HepG2 (cell line): ENCODE results near the gene LTB4R2. TPM values are rescaled to one million over a fixed set of nuclear protein-coding genes. Genes with fewer than 3 reads are reported as not detected.

Source experiments
- ATAC-seq: fragments of 200-7000 bp; cut with Tn5 transposase; 3 replicates; pipeline ENCODE4 v1.9.1; 2020; ENCODE audit warnings: mild to moderate bottlenecking, moderate library complexity
- BruUV-seq: library from RNA; stranded (reverse); fragments of 400-500 nt; replicated peaks from 2 replicates; lab custom pipeline; 2021; lab: Mats Ljungman, UMichigan
- CTCF ChIA-PET: fragments of 300-600 bp; formaldehyde crosslinking; extraction: SDS; loops from one replicate; lab custom pipeline; 2021; ENCODE audit warnings: low total read pairs, inconsistent platforms, low intra/inter-chr PET ratio; lab: Yijun Ruan, JAX
- POLR2A ChIA-PET: fragments of 350-600 bp; sonication (Branson Sonifier 250); formaldehyde crosslinking; loops from one replicate; lab custom pipeline; 2020; ENCODE audit warnings: antibody characterized with exemption, inconsistent platforms; lab: Yijun Ruan, JAX
- DNase-seq: peaks from one replicate; pipeline ENCODE4 v3.0.0-alpha.2; 2015; ENCODE audit warnings: low spot score
- FAIRE-seq: peaks from 3 replicates; lab custom pipeline; 2011; peaks lifted over from hg19 to GRCh38; lab: Jason Lieb, UNC
- H2AFZ ChIP-seq: one replicate; pipeline ENCODE4 v1.6.1; 2011; ENCODE audit warnings: low read length, inconsistent platforms
- H3K27ac ChIP-seq: fragments of 300-600 bp; 3 replicates; pipeline ENCODE4 v1.8.0; 2011; ENCODE audit warnings: mixed run types, mild to moderate bottlenecking, mixed read lengths, low read length, inconsistent platforms; ENCODE audit not compliant: insufficient read depth; ENCODE audit errors: extremely low read length
- H3K27me3 ChIP-seq, 2 experiments: fragments of 200-600 bp in 1 of 2; 2 replicates in 1 of 2; 3 replicates in 1 of 2; pipeline versions ENCODE4 v1.6.0 to v1.8.0; 2011; ENCODE audit warnings: low read length in 2 of 2, mild to moderate bottlenecking in 2 of 2, moderate library complexity in 2 of 2, inconsistent platforms in 1 of 2; ENCODE audit not compliant: insufficient read depth in 2 of 2, control insufficient read depth in 1 of 2
- H3K36me3 ChIP-seq, 2 experiments: fragments of 200-600 bp in 1 of 2; replicated peaks in 1 of 2; 2 replicates in 1 of 2; 3 replicates in 1 of 2; pipeline versions ENCODE4 v1.5.1 to v1.8.0; 2011; ENCODE audit warnings: low read length in 2 of 2, inconsistent platforms in 1 of 2; ENCODE audit not compliant: insufficient read depth in 2 of 2, control insufficient read depth in 1 of 2
- H3K4me1 ChIP-seq: 2 replicates; pipeline ENCODE4 v1.5.1; 2012; ENCODE audit warnings: low read length, inconsistent platforms; ENCODE audit not compliant: insufficient read depth
- H3K4me2 ChIP-seq: 2 replicates; pipeline ENCODE4 v1.6.0; 2011; ENCODE audit warnings: low read depth, low read length, inconsistent platforms
- H3K4me3 ChIP-seq, 3 experiments: fragments of 200-600 bp in 1 of 3; sonication (generic), shearing (Covaris generic) in 1 of 3; replicated peaks in 1 of 3; 2 replicates each; pipeline ENCODE4 v1.5.1; 2011 to 2016; ENCODE audit warnings: low read length in 3 of 3, inconsistent platforms in 2 of 3, low read depth in 2 of 3, mild to moderate bottlenecking in 2 of 3, control low read depth in 1 of 3, mixed read lengths in 1 of 3; ENCODE audit not compliant: insufficient read depth in 1 of 3
- H3K79me2 ChIP-seq: one replicate; pipeline ENCODE4 v1.6.1; 2011; ENCODE audit warnings: low read length, inconsistent platforms; ENCODE audit not compliant: insufficient read depth
- H3K9ac ChIP-seq: 2 replicates; pipeline ENCODE4 v1.6.0; 2011; ENCODE audit warnings: mild to moderate bottlenecking, low read depth, low read length, inconsistent platforms; ENCODE audit not compliant: insufficient read depth
- H3K9me3 ChIP-seq: 2 replicates; pipeline ENCODE4 v1.5.1; 2012; ENCODE audit warnings: mild to moderate bottlenecking, low read length
- H4K20me1 ChIP-seq: 2 replicates; pipeline ENCODE4 v1.6.0; 2011; ENCODE audit warnings: inconsistent platforms, mild to moderate bottlenecking, low read length, moderate library complexity; ENCODE audit not compliant: insufficient read depth
- CCAR2 ChIP-seq: fragments of 200-400 bp; formaldehyde crosslinking; optimal IDR thresholded peaks from 2 replicates; pipeline ENCODE3; 2018; ENCODE audit warnings: low read depth, mild to moderate bottlenecking, low read length, moderate library complexity
- ELF3 ChIP-seq: IDR thresholded peaks from 2 replicates; pipeline ENCODE4 v1.6.1; 2016; ENCODE audit warnings: missing genetic modification reagents, missing compliant biosample characterization
- FOXJ3 ChIP-seq: sonication (generic); formaldehyde crosslinking; IDR thresholded peaks from 2 replicates; pipeline ENCODE4 v1.4.0; 2020; ENCODE audit warnings: missing genetic modification reagents, mild to moderate bottlenecking, borderline replicate concordance
- ISX ChIP-seq: sonication (generic); formaldehyde crosslinking; conservative IDR thresholded peaks from 2 replicates; pipeline ENCODE4 v1.5.0; 2020; ENCODE audit warnings: missing genetic modification reagents
- KDM3A ChIP-seq: IDR thresholded peaks from 2 replicates; pipeline ENCODE4 v1.6.1; 2018; ENCODE audit warnings: low read depth, missing compliant biosample characterization
- KLF15 ChIP-seq: sonication (generic); formaldehyde crosslinking; IDR thresholded peaks from 2 replicates; pipeline ENCODE4 v1.8.1; 2023; ENCODE audit warnings: borderline replicate concordance, mild to moderate bottlenecking, inconsistent platforms, missing genetic modification reagents, mixed read lengths
- MEF2D ChIP-seq: sonication (generic); formaldehyde crosslinking; IDR thresholded peaks from 2 replicates; pipeline ENCODE4 v1.5.1; 2020; ENCODE audit warnings: mild to moderate bottlenecking, missing genetic modification reagents
- NR2F2 ChIP-seq: IDR thresholded peaks from 2 replicates; pipeline ENCODE4 v1.6.1; 2012; ENCODE audit warnings: low read depth, inconsistent platforms, borderline replicate concordance
- PCBP2 ChIP-seq: fragments of 200-400 bp; formaldehyde crosslinking; optimal IDR thresholded peaks from 2 replicates; pipeline ENCODE3; 2018; ENCODE audit warnings: low read length, low read depth; ENCODE audit not compliant: poor library complexity, severe bottlenecking
- RAD51 ChIP-seq: fragments of 450-650 bp; IDR thresholded peaks from 2 replicates; pipeline ENCODE4 v1.6.1; 2016; ENCODE audit warnings: borderline replicate concordance
- RORA ChIP-seq: sonication (generic); formaldehyde crosslinking; IDR thresholded peaks from 2 replicates; pipeline ENCODE4 v1.5.0; 2020; ENCODE audit warnings: mild to moderate bottlenecking, missing genetic modification reagents, moderate library complexity
- SCMH1 ChIP-seq: sonication (generic); formaldehyde crosslinking; IDR thresholded peaks from 2 replicates; pipeline ENCODE4 v1.9.0; 2021; ENCODE audit warnings: missing genetic modification reagents, mild to moderate bottlenecking, borderline replicate concordance
- STAT5B ChIP-seq: sonication (generic); formaldehyde crosslinking; IDR thresholded peaks from 2 replicates; pipeline ENCODE4 v1.4.0; 2020; ENCODE audit warnings: missing genetic modification reagents
- ZBTB7B ChIP-seq: sonication (generic); formaldehyde crosslinking; IDR thresholded peaks from 2 replicates; pipeline ENCODE4 v1.4.0; 2020; ENCODE audit warnings: missing genetic modification reagents
- ZFX ChIP-seq: sonication (generic); formaldehyde crosslinking; IDR thresholded peaks from 2 replicates; pipeline ENCODE4 v1.4.0; 2020; ENCODE audit warnings: mild to moderate bottlenecking, low read depth, missing genetic modification reagents, moderate library complexity
- ZKSCAN5 ChIP-seq: sonication (generic); formaldehyde crosslinking; IDR thresholded peaks from 2 replicates; pipeline ENCODE4 v1.5.1; 2020; ENCODE audit warnings: mild to moderate bottlenecking, missing genetic modification reagents
- ZNF34 ChIP-seq: sonication (generic); formaldehyde crosslinking; IDR thresholded peaks from 2 replicates; pipeline ENCODE4 v1.4.0; 2020; ENCODE audit warnings: mild to moderate bottlenecking, missing genetic modification reagents, borderline replicate concordance
- ZNF674 ChIP-seq: sonication (generic); formaldehyde crosslinking; IDR thresholded peaks from 2 replicates; pipeline ENCODE4 v1.5.0; 2020; ENCODE audit warnings: low read depth, mild to moderate bottlenecking, missing genetic modification reagents
- ZNF792 ChIP-seq: IDR thresholded peaks from 2 replicates; pipeline ENCODE4 v1.6.1; 2016
- ZNF883 ChIP-seq: sonication (generic); formaldehyde crosslinking; IDR thresholded peaks from 2 replicates; pipeline ENCODE4 v1.5.1; 2020; ENCODE audit warnings: mild to moderate bottlenecking, missing genetic modification reagents; ENCODE audit errors: not compliant biosample characterization
- WGBS: methylation state at CpG from one replicate; pipeline ENCODE4 v1.1.6; 2017; ENCODE audit warnings: low lambda C conversion rate; 5-methylcytosine and 5-hydroxymethylcytosine counted together
- in situ Hi-C: cut with HindIII; loops from 2 replicates; pipeline ENCODE4 v1.10.0; 2017; ENCODE audit warnings: low pct_unique_long_range_greater_than_20kb; ENCODE audit not compliant: extremely low pct_ligation_motif_present
- intact Hi-C: fragments of 100-400 bp; cut with micrococcal nuclease; formaldehyde crosslinking; loops from one replicate; pipeline ENCODE4 v1.10.0; 2022; ENCODE audit not compliant: unreplicated experiment
- polyA plus RNA-seq, 8 experiments: library from polyadenylated mRNA; depleted of rRNA in 3 of 8; stranded (reverse) in 7 of 8; unstranded in 1 of 8; fragments of >200 nt; fragmentation: Illumina TruSeq in 4 of 8; extraction: Trizol in 4 of 8; gene quantifications; 2 replicates each; pipeline versions ENCODE4 v1.2.1 to v1.2.3, GENCODE V29; 2011 to 2016; ENCODE audit warnings: low read depth in 4 of 8, missing spikeins in 1 of 8, mixed read lengths in 1 of 8; ENCODE audit not compliant: insufficient read depth in 1 of 8
- total RNA-seq, 5 experiments: library from RNA; depleted of rRNA; stranded (reverse); fragments of >200 nt; fragmentation: Illumina TruSeq; extraction: Trizol; gene quantifications; 2 replicates each; pipeline ENCODE4 v1.2.3, GENCODE V29; 2016; ENCODE audit warnings: low read depth in 1 of 5
- TF ChIP-seq, protein P1 (sequence below): sonication (generic); formaldehyde crosslinking; IDR thresholded peaks from 2 replicates; pipeline ENCODE4 v1.5.0; 2020; ENCODE audit warnings: missing genetic modification reagents
- TF ChIP-seq, protein P2 (sequence below): sonication (generic); formaldehyde crosslinking; IDR thresholded peaks from 2 replicates; pipeline ENCODE4 v1.4.0; 2020; ENCODE audit warnings: missing genetic modification reagents

The LTB4R2 gene
- total and polyA plus RNA-seq, 2 of the 13 experiments (the other 11 are each of a cell fraction or from before 2014, with no cell fraction given): 3.9 to 6.9 TPM

DNA sequence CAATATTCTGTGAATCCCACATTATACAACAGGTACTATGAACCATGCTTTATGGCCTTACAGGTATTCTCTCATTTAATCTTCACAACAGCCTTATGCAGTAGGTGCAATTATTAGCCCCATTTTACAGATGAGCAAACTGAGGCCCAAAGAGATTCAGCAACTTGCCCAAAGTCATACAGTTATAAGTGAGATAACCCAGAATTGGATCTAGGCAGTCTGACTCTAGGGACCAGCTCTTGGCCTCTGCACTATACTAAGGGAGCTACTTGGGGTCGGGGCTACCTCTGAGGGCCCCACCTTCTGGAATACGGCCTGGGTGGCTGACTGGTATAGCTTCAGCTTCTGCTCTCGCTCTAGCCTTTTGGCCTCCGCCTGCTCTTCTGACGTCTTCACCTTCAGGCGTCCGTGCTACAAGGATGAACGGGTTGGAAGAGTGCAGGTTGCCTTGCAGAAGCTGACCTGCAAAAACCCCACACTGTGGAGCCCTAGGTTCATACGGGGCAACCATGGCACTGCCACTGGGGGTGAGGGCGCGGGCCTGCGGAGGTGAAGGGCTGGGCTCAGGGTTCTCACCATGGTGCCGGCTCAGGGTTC, 39.3 kb upstream of the LTB4R2 start (continued):
- no peak for TF ChIP-seq SCMH1 (CRISPR knock-in tag)
- peak; percentile 16; the same call in 1 of the 2 replicates for TF ChIP-seq ZNF34
- TF ChIP-seq ISX (CRISPR knock-in tag): 0 out of 2 replicates have a peak, but pooled peaks have one; percentile 25
- TF ChIP-seq KLF15: peak; percentile 80; the same call in 1 of the 2 replicates
- no peak for TF ChIP-seq PCBP2
- TF ChIP-seq MEF2D (CRISPR knock-in tag): no peak; the same call in 1 of the 2 replicates
- no peak for TF ChIP-seq ZFX (CRISPR knock-in tag)
- TF ChIP-seq RORA: no peak
- TF ChIP-seq FOXJ3 (CRISPR knock-in tag): 0 out of 2 replicates have a peak, but pooled peaks have one; percentile 43

DNA sequence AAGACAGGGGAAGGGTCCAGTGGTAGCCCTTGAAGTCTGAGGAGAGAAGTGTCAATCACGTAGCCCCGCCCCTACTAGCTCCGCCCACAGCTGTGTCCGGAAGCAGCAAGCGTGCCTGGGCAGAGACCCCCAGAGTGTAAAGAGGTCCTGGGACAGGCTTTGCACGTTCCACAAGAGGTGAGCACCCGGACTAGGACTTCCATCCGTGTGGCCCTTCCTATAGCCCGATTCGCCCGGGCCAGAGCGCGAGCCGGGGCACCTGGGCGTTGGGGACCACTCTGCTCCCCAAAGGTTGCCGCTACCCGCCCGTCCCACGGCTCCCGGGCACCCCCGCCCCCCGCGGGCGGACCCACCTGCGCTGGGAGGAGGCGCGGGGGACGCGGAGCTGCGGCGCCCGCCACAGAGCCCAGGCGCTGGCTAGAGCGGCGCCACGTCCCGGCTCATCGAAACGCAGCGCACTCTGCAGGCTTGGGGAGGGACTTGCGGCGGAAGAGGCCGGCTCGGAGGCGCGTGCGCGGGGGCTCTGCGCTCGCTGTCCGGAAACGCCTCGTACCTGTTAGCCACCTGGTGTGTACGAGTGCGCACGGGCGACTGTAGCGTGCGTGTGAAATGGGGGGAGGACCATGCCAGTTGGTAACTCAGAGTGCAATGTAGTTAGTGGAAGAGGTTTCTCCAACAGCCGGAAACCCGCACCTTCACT, 38.7 kb upstream of the LTB4R2 start, which contains the start of gene RABGGTA:
Gene RABGGTA (minus strand): TSS at position 464 of the 700 bp plus-strand sequence. CDS start 482 bp downstream, outside the sequence.
- ChIA-PET POLR2A (interaction anchor here (0.6 to 16.5 kb wide), 55 partner anchors 9 to 1434 kb away, joined by 3 to 435 read pairs (median 7); partner anchors contain the start of genes AJUBA, BCL2L2, CARMIL3 and CBLN3), CTCF (interaction anchor here (0.6 to 2.8 kb wide), 4 partner anchors 26 to 76 kb away, joined by 3 to 33 read pairs (median 10); partner anchors contain the start of genes MDP1 and TINF2)
- peak within 1 kb of the TSS; percentile 78 to 96 (median 78) for H3K4me3 ChIP-seq
- intact Hi-C loops: loop anchor here (1.0 to 2.0 kb wide), 4 partner anchors 19 to 54 kb away; partner anchors contain the start of gene MDP1
- in situ Hi-C loops: no loop called here
- DNase-seq: peak; percentile 96
- peaks cover 16 to 26% of the 10 kb centered on the region in 2 experiments; a peak in 4 of 5 replicates for H3K36me3 ChIP-seq
- no TSS peak for BruUV-seq
- peak within 1 kb of the TSS; percentile 97 for H3K4me2 ChIP-seq
- peaks cover 7% of the 10 kb centered on the region for H3K79me2 ChIP-seq
- peak within 1 kb of the TSS; percentile 98 for H3K9ac ChIP-seq
- FAIRE-seq: peak; percentile 76
- H3K27me3 ChIP-seq: no peaks in the 10 kb centered on the region; a peak in 1 of 5 replicates
- WGBS: 1% methylated on average over 61 of the region's 61 CpGs
- ATAC-seq: peak; percentile 95
- H3K4me1 ChIP-seq: peaks cover 22% of the 10 kb centered on the region
- peak within 1 kb of the TSS; percentile 92 for H3K27ac ChIP-seq
- no peaks in the 10 kb centered on the region for H3K9me3 ChIP-seq
- H4K20me1 ChIP-seq: no peaks in the 10 kb centered on the region
- peak within 1 kb of the TSS; percentile 75 for H2AFZ ChIP-seq
- TF ChIP-seq ZNF883 (CRISPR knock-in tag) (peak; percentile 96), NR2F2 (no peak), ZNF674 (CRISPR knock-in tag) (peak; percentile 99), KDM3A (peak; percentile 100), ZKSCAN5 (CRISPR knock-in tag) (peak; percentile 71), CCAR2 (peak; percentile 93), STAT5B (CRISPR knock-in tag) (peak; percentile 96), ZNF792 (peak; percentile 100), ZBTB7B (peak; percentile 99), RAD51 (no peak), ELF3 (peak; percentile 99)
- TF ChIP-seq, protein P1, sequence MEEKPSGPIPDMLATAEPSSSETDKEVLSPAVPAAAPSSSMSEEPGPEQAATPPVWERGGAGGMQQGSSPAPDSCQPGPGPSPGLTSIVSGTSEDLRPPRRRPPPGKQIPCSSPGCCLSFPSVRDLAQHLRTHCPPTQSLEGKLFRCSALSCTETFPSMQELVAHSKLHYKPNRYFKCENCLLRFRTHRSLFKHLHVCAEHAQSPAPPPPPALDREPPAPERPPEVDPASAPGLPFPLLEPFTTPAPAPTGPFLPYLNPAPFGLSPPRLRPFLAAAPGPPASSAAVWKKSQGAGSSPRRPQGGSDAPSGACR: peak; percentile 100
- TF ChIP-seq, protein P2, sequence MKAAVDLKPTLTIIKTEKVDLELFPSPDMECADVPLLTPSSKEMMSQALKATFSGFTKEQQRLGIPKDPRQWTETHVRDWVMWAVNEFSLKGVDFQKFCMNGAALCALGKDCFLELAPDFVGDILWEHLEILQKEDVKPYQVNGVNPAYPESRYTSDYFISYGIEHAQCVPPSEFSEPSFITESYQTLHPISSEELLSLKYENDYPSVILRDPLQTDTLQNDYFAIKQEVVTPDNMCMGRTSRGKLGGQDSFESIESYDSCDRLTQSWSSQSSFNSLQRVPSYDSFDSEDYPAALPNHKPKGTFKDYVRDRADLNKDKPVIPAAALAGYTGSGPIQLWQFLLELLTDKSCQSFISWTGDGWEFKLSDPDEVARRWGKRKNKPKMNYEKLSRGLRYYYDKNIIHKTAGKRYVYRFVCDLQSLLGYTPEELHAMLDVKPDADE (CRISPR knock-in tag): 0 out of 2 replicates have a peak, but pooled peaks have one; percentile 97
